ACC112 (cell line): ENCODE results near the gene PPM1A.

Experiments
- H2AFZ ChIP-seq: fragments of 200-600 bp; sonication (generic); one replicate; pipeline ENCODE4 v1.6.0; 2017; ENCODE audit warnings: antibody characterized with exemption, low read length; ENCODE audit not compliant: unreplicated experiment
- H3K27ac ChIP-seq: fragments of 200-600 bp; sonication (generic); 2 replicates; pipeline ENCODE4 v1.5.1; 2014; ENCODE audit warnings: low read depth, mild to moderate bottlenecking, antibody characterized with exemption, low read length, moderate library complexity
- H3K27me3 ChIP-seq: fragments of 200-600 bp; sonication (generic); 2 replicates; pipeline ENCODE4 v1.6.1; 2014; ENCODE audit warnings: mild to moderate bottlenecking, antibody characterized with exemption, low read length, moderate library complexity, mixed read lengths; ENCODE audit not compliant: insufficient read depth
- H3K36me3 ChIP-seq: fragments of 200-600 bp; sonication (generic); 2 replicates; pipeline ENCODE4 v1.6.1; 2016; ENCODE audit warnings: mild to moderate bottlenecking, antibody characterized with exemption, low read length, moderate library complexity, mixed read lengths; ENCODE audit not compliant: insufficient read depth
- H3K4me1 ChIP-seq: fragments of 200-600 bp; sonication (generic); one replicate; pipeline ENCODE4 v1.6.1; 2016; ENCODE audit warnings: low read length, mixed read lengths; ENCODE audit not compliant: insufficient read depth, unreplicated experiment, control insufficient read depth
- H3K4me3 ChIP-seq: fragments of 200-600 bp; sonication (generic); 2 replicates; pipeline ENCODE4 v1.5.1; 2014; ENCODE audit warnings: mild to moderate bottlenecking, low read depth, low read length
- H3K79me2 ChIP-seq: fragments of 200-600 bp; sonication (generic); one replicate; pipeline ENCODE4 v1.6.0; 2016; ENCODE audit warnings: low read length; ENCODE audit not compliant: control insufficient read depth, unreplicated experiment, insufficient read depth

Gene PPM1A

DNA sequence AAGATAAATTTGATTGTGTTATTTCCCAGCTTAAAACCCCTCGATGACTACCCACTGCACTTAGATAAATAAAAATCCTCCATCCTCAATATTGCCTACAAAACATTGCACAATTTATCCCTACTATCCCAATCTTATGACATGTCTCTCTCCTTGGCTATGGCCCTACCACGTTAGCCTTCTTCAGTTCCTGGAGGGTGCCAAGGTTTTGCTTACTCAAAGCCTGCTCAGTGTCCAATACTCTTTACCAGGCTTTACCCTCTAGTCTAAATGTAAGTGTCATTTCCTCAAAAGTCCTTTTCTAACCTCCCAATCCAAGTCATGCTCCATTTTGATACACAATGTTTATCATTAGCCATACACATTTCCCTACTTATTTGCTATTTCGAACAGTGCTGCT lies 35.0 kb upstream of the PPM1A start:
- no peak overlapping the region for H3K4me3 ChIP-seq
- no peaks in the 10 kb centered on the region for H3K79me2 ChIP-seq
- no peak overlapping the region for H2AFZ ChIP-seq
- peaks cover 55% of the 10 kb centered on the region for H3K27me3 ChIP-seq
- H3K4me1 ChIP-seq, result no peaks in the 10 kb centered on the region
- no peak overlapping the region for H3K27ac ChIP-seq
- H3K36me3 ChIP-seq, result no peaks in the 10 kb centered on the region

DNA sequence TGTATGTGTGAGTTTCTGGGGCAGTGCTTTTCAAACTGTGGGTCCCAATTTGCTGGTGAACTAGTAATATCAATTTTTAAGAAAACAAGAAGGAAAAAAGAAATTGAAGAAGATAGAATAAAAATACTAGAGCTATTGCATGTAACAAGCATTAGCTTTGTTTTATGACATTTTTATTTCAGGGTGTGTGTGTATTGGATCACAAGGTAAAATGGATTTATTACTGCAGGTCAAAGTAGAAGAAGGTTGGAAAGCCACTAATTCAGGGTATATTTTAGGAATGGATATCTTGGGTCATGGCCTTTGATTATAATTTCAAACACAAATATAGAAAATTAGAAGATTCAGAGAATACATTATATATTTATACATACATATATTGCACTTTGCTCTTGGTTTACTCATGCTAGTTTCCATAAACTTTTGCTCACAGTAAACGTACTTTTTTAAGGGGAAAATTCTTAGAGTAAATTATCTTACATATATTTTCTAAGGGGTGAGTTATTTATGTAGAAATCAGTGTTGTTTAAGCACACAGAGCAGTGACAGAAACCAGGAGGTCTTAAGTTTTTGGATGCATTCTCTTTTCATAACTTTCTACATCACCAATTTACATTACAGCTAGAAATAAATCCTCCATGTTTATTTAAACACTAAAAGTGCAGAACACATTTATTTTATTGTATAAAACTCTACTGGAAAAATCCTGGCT lies 34.5 kb upstream of the PPM1A start:
- Histone ChIP-seq H3K36me3 (no peaks in the 10 kb centered on the region), H3K27me3 (peaks cover 49% of the 10 kb centered on the region), H3K4me3 (no peak overlapping the region), H3K27ac (no peak overlapping the region), H3K79me2 (no peaks in the 10 kb centered on the region), H2AFZ (no peak overlapping the region), H3K4me1 (no peaks in the 10 kb centered on the region)

DNA sequence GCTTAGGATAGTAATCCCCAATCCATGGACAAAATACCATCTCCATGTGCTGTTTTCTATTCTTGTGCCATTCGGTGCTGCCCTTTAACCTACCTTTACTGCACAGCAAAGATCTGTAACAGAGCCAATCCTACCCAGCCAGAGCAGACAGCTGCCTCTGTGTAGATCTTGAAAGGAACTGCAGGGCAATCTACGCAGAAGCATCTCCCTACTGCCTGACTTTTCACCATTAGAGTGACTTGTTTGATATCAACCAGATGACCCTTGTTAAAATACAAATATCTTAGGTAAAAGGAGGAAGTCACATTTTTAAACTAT lies 33.9 kb upstream of the PPM1A start:
- H3K4me1 ChIP-seq, result no peaks in the 10 kb centered on the region
- H3K27ac ChIP-seq, result no peak overlapping the region
- no peaks in the 10 kb centered on the region for H3K36me3 ChIP-seq
- H3K27me3 ChIP-seq, result peaks cover 44% of the 10 kb centered on the region
- H2AFZ ChIP-seq, result no peak overlapping the region
- H3K4me3 ChIP-seq, result no peak overlapping the region
- H3K79me2 ChIP-seq, result no peaks in the 10 kb centered on the region

DNA sequence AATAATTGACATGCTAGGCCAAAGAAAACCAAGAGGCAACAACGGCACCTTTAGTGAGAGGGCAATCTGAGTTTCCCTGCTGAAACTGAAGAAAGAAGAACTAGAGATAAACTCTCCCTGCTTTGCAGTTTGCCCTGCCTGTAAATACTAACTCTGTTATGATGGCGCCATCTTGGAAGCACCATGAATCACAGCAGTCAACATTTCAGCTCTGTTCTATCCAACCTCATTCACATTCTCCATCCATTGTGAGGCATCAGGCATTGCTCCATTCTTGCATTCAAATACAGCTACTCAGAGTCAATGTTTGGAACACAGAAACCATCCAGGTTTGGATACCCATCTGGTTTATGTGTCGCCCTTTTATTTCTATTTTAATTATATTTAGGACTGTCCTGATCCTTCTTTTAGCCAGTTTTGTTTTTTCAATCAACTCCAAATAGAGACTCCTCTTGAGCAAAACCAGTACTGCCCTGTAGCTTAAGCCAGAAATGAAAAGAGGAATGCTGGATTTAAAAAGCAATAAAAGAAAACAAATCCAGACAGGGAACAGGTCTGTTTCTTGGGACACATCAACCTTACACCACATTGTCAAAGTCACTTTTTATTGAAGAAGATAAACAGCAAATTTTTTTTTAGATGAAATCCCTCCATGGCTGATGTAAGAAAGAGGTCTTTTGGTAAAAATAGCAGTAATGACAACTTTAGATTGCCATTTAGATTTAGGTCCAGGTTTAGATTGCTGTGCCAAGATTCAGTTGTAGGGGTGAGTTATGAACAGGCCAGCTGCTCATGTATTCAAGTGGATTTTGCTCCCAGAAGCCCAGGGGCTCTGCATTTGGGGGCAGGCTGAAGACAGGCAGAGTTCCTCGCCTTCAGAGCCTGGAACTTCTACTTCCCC lies 33.3 kb upstream of the PPM1A start:
- H3K4me1 ChIP-seq, result no peaks in the 10 kb centered on the region
- H2AFZ ChIP-seq, result no peak overlapping the region
- no peak overlapping the region for H3K27ac ChIP-seq
- H3K79me2 ChIP-seq, result no peaks in the 10 kb centered on the region
- peaks cover 43% of the 10 kb centered on the region for H3K27me3 ChIP-seq
- no peaks in the 10 kb centered on the region for H3K36me3 ChIP-seq
- no peak overlapping the region for H3K4me3 ChIP-seq

DNA sequence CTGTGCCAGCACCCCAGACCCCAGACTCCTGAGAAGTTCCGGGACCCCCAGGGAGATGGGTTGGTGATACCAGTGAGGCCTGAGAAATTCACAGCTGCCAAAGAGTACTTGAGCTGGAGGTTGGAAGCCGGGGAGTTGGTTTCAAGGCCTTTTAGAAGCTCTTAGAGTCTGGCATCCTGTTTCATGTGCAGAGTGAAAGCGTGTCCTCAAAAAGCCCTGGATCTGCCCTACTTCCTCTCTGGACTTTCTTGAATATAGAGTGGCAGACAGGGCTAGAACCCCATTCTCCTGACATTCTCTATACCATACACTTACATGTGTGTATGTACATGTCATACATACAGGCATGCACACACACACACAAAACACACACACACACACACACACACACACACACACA lies 31.3 kb upstream of the PPM1A start:
- H3K27me3 ChIP-seq, result peaks cover 37% of the 10 kb centered on the region
- no peak overlapping the region for H3K4me3 ChIP-seq
- no peaks in the 10 kb centered on the region for H3K79me2 ChIP-seq
- no peaks in the 10 kb centered on the region for H3K36me3 ChIP-seq
- no peaks in the 10 kb centered on the region for H3K4me1 ChIP-seq
- no peak overlapping the region for H3K27ac ChIP-seq
- no peak overlapping the region for H2AFZ ChIP-seq

GRCh38 chr14:60220084-60220483 lies 28.9 kb upstream of the PPM1A start:
- H3K27me3 ChIP-seq, result peaks cover 20% of the 10 kb centered on the region
- no peak overlapping the region for H2AFZ ChIP-seq
- H3K4me3 ChIP-seq, result no peak overlapping the region
- H3K36me3 ChIP-seq, result no peaks in the 10 kb centered on the region
- H3K4me1 ChIP-seq, result no peaks in the 10 kb centered on the region
- no peaks in the 10 kb centered on the region for H3K79me2 ChIP-seq
- no peak overlapping the region for H3K27ac ChIP-seq

DNA sequence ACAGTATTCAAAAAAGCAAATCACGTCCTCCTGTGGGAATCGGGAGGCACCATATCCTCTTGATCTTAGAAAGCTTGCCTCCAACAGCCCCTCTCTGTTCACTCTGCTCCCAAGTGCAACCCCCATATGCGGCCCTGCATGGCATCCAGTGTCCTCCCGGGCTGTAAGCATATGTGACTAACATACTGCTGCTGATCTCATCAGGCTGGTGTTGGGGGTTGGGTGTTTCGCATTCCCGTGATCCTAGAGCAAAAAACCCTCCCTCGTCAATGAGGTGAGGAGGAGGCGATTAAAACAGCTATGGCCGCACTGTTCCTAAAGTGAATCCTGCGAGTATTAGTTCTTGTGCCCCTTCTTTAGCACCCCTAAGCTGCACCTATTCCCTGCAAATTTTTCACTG lies 28.1 kb upstream of the PPM1A start:
- H3K36me3 ChIP-seq, result no peaks in the 10 kb centered on the region
- no peaks in the 10 kb centered on the region for H3K79me2 ChIP-seq
- no peak overlapping the region for H3K4me3 ChIP-seq
- peaks cover 14% of the 10 kb centered on the region; the same call in 1 of the 2 replicates for H3K27me3 ChIP-seq
- no peak overlapping the region for H2AFZ ChIP-seq
- H3K4me1 ChIP-seq, result no peaks in the 10 kb centered on the region
- H3K27ac ChIP-seq, result no peak overlapping the region

GRCh38 chr14:60221457-60221856 lies 27.6 kb upstream of the PPM1A start:
- peaks cover 9% of the 10 kb centered on the region; the same call in 1 of the 2 replicates for H3K27me3 ChIP-seq
- no peaks in the 10 kb centered on the region for H3K4me1 ChIP-seq
- H3K36me3 ChIP-seq, result no peaks in the 10 kb centered on the region
- no peak overlapping the region for H3K27ac ChIP-seq
- no peak overlapping the region for H3K4me3 ChIP-seq
- no peaks in the 10 kb centered on the region for H3K79me2 ChIP-seq
- H2AFZ ChIP-seq, result no peak overlapping the region

GRCh38 chr14:60222820-60223219 lies 26.2 kb upstream of the PPM1A start:
- no peaks in the 10 kb centered on the region for H3K79me2 ChIP-seq
- no peak overlapping the region for H2AFZ ChIP-seq
- H3K27ac ChIP-seq, result no peak overlapping the region
- no peaks in the 10 kb centered on the region for H3K4me1 ChIP-seq
- no peak overlapping the region for H3K4me3 ChIP-seq
- H3K27me3 ChIP-seq, result no peaks in the 10 kb centered on the region
- H3K36me3 ChIP-seq, result no peaks in the 10 kb centered on the region

- no peak overlapping the region for H3K27ac ChIP-seq
- no peaks in the 10 kb centered on the region for H3K79me2 ChIP-seq
- H3K36me3 ChIP-seq, result no peaks in the 10 kb centered on the region
- H3K4me1 ChIP-seq, result no peaks in the 10 kb centered on the region
- H3K27me3 ChIP-seq, result no peaks in the 10 kb centered on the region
- H2AFZ ChIP-seq, result no peak overlapping the region
- no peak overlapping the region for H3K4me3 ChIP-seq
Observed at GRCh38 chr14:60225265-60225664, 23.8 kb upstream of the PPM1A start.

DNA sequence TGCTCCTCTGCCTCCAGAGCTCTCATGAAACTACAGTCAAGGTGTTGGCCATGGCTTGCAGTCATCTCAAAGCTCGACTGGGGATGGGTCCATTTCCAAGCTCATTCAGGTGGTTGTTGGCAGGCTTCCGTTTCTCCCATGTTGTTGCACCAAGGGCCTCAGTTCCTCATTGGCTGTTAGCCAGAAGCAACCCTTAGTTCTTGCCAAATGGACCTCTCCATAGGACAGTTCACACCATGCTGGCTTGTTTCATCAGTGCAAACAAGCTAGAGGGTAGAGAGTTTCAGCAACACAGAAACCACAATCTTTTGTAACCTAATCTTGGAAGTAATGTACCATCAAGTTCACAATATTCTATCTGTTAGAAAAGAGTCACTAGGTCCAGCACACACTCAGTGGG lies 22.7 kb upstream of the PPM1A start:
- no peaks in the 10 kb centered on the region for H3K79me2 ChIP-seq
- H3K4me3 ChIP-seq, result no peak overlapping the region
- H3K36me3 ChIP-seq, result no peaks in the 10 kb centered on the region
- H3K27ac ChIP-seq, result no peak overlapping the region
- no peaks in the 10 kb centered on the region for H3K27me3 ChIP-seq
- no peaks in the 10 kb centered on the region for H3K4me1 ChIP-seq
- no peak overlapping the region for H2AFZ ChIP-seq
